ENCODE measurements around the gene RABGEF1. TPM values are rescaled to one million over a fixed set of nuclear protein-coding genes. Genes with fewer than 3 reads are reported as not detected.

RABGEF1 gene
- total and polyA plus RNA-seq, 9 of the 15 experiments (the other 6 are each of a cell fraction or from before 2014, with no cell fraction given), result 7.0 to 29.3 (median 20.5) TPM

DNA sequence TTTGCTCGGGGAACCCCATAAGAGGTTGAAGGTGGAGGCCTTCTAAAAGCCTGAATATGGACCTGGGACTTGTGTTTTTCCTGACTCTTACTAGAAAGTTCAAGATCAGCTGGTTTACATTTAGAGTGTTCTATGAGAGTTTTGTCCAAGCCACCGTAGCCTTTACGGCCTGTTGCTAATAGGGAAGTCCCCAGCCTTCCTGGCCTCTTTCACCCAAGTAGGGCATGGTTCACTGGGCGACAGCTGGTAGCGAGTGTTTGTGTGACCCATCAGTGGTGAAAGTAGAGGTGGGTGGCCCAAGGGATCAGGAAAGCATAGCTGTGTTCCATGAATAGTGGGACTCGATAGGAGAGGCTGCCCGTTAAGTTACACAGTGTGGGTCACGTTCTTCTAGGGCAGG, 60.1 kb downstream of the RABGEF1 start:
- ATAC-seq (no peak), DNase-seq (ENCODE audit: extremely low read depth in 1 of 4, low spot score in 3 of 4) (no peak), FAIRE-seq (no peak)
- ChIA-PET POLR2A (interaction anchor here (1.1 kb wide), 2 partner anchors 10 to 12 kb away, joined by 3 to 4 read pairs; no protein-coding TSS in a partner anchor), CTCF (ENCODE audit: low intra/inter-chr PET ratio) (no interaction called here)
- H3K27me3 ChIP-seq (ENCODE audit: control insufficient read depth in 2 of 2, insufficient read depth in 2 of 2, low read length in 2 of 2), result no peaks in the 10 kb centered on the region
- H3K9ac ChIP-seq (ENCODE audit: insufficient read depth in 1 of 2, low read depth in 2 of 2, low read length in 2 of 2), result no peak overlapping the region
- WGBS (ENCODE audit: insufficient coverage, low coverage, missing lambda C conversion rate), result 86% methylated on average over 8 of the region's 8 CpGs
- no peak for TF ChIP-seq EP300 (IDR thresholded peaks at IDR 0.05; ENCODE audit: low read length)
- TF ChIP-seq ZNF717 (CRISPR knock-in tag; IDR thresholded peaks at IDR 0.05), result no peak
- no peaks in the 10 kb centered on the region for H3K9me1 ChIP-seq (ENCODE audit: control insufficient read depth, insufficient read depth, low read length)
- H3K9me3 ChIP-seq (replicated peaks; ENCODE audit: control insufficient read depth, insufficient read depth, low read depth, low read length), result no peaks in the 10 kb centered on the region
- no peak overlapping the region for H2AFZ ChIP-seq (ENCODE audit: low read depth, low read length)
- H3K4me3 ChIP-seq, result no peak overlapping the region
- no TSS peak for BruUV-seq (replicated peaks)
- H3K4me2 ChIP-seq (ENCODE audit: insufficient read depth, low read length), result no peak overlapping the region
- peaks cover 73% of the 10 kb centered on the region for H3K36me3 ChIP-seq (ENCODE audit: control insufficient read depth, insufficient read depth, low read length)
- H3K27ac ChIP-seq (ENCODE audit: extremely low read depth, low read depth, low read length), result no peak overlapping the region
- H4K20me1 ChIP-seq (replicated peaks; ENCODE audit: control insufficient read depth, insufficient read depth, low read length), result no peaks in the 10 kb centered on the region
- in situ Hi-C loops (cut with MboI) (no loop called here), intact Hi-C loops (cut with micrococcal nuclease) (no loop called here)
- H3K79me2 ChIP-seq (ENCODE audit: control insufficient read depth, insufficient read depth, low read length), result no peaks in the 10 kb centered on the region
- H3K4me1 ChIP-seq (replicated peaks in 1 of 2; ENCODE audit: control insufficient read depth in 2 of 2, insufficient read depth in 2 of 2, low read length in 2 of 2), result no peaks in the 10 kb centered on the region

DNA sequence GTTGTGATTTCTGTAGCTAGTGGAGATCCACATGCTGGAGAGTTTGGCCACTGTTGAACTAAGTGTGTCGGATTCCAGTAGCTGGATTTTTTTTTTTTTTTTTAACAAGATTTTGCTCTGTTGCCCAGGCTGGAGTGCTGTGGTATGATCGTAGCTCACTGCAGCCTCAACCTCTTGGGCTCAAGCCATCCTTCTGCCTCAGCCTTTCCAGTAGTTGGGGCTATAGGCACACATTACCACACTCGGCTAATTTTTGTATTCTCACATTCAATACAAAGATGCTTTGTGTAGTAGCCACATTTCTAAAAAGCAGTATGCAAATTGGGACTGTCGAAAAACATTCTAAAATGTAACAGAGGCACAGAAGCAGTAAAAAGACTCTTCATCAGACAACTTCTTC, 63.5 kb downstream of the RABGEF1 start:
- Histone ChIP-seq H4K20me1 (replicated peaks; ENCODE audit: control insufficient read depth, insufficient read depth, low read length) (no peaks in the 10 kb centered on the region), H3K4me1 (replicated peaks in 1 of 2; ENCODE audit: control insufficient read depth in 2 of 2, insufficient read depth in 2 of 2, low read length in 2 of 2) (no peaks in the 10 kb centered on the region), H3K9me3 (replicated peaks; ENCODE audit: control insufficient read depth, insufficient read depth, low read depth, low read length) (no peaks in the 10 kb centered on the region), H3K4me2 (ENCODE audit: insufficient read depth, low read length) (no peak overlapping the region), H3K27ac (ENCODE audit: extremely low read depth, low read depth, low read length) (no peak overlapping the region), H3K9me1 (ENCODE audit: control insufficient read depth, insufficient read depth, low read length) (no peaks in the 10 kb centered on the region), H3K79me2 (ENCODE audit: control insufficient read depth, insufficient read depth, low read length) (no peaks in the 10 kb centered on the region), H2AFZ (ENCODE audit: low read depth, low read length) (no peak overlapping the region), H3K9ac (ENCODE audit: insufficient read depth in 1 of 2, low read depth in 2 of 2, low read length in 2 of 2) (no peak overlapping the region), H3K27me3 (ENCODE audit: control insufficient read depth in 2 of 2, insufficient read depth in 2 of 2, low read length in 2 of 2) (no peaks in the 10 kb centered on the region), H3K4me3 (no peak overlapping the region), H3K36me3 (ENCODE audit: control insufficient read depth, insufficient read depth, low read length) (peaks cover 77% of the 10 kb centered on the region)
- no peak for FAIRE-seq
- ChIA-PET POLR2A (interaction anchor here (1.8 kb wide), 1 partner anchor 13 kb away, joined by 6 read pairs; no protein-coding TSS in a partner anchor), CTCF (ENCODE audit: low intra/inter-chr PET ratio) (no interaction called here)
- no peak for ATAC-seq
- in situ Hi-C loops (cut with MboI) (no loop called here), intact Hi-C loops (cut with micrococcal nuclease) (no loop called here)
- no peak for TF ChIP-seq THRAP3 (IDR thresholded peaks at IDR 0.05; ENCODE audit: borderline replicate concordance)
- no peak for TF ChIP-seq BCOR (IDR thresholded peaks at IDR 0.05)
- TF ChIP-seq ZNF695 (CRISPR knock-in tag; IDR thresholded peaks at IDR 0.05), result no peak
- TF ChIP-seq MCM7 (IDR thresholded peaks at IDR 0.05), result no peak
- TF ChIP-seq MED1 (CRISPR knock-in tag; IDR thresholded peaks at IDR 0.05; ENCODE audit: borderline replicate concordance), result no peak
- TF ChIP-seq, protein P1, sequence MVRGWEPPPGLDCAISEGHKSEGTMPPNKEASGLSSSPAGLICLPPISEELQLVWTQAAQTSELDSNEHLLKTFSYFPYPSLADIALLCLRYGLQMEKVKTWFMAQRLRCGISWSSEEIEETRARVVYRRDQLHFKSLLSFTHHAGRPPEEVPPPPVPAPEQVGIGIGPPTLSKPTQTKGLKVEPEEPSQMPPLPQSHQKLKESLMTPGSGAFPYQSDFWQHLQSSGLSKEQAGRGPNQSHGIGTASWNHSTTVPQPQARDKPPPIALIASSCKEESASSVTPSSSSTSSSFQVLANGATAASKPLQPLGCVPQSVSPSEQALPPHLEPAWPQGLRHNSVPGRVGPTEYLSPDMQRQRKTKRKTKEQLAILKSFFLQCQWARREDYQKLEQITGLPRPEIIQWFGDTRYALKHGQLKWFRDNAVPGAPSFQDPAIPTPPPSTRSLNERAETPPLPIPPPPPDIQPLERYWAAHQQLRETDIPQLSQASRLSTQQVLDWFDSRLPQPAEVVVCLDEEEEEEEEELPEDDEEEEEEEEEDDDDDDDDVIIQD (CRISPR knock-in tag; IDR thresholded peaks at IDR 0.05), result no peak
- no peak for TF ChIP-seq ZNF699 (CRISPR knock-in tag; IDR thresholded peaks at IDR 0.05; ENCODE audit: insufficient replicate concordance)
- TF ChIP-seq, protein P2, sequence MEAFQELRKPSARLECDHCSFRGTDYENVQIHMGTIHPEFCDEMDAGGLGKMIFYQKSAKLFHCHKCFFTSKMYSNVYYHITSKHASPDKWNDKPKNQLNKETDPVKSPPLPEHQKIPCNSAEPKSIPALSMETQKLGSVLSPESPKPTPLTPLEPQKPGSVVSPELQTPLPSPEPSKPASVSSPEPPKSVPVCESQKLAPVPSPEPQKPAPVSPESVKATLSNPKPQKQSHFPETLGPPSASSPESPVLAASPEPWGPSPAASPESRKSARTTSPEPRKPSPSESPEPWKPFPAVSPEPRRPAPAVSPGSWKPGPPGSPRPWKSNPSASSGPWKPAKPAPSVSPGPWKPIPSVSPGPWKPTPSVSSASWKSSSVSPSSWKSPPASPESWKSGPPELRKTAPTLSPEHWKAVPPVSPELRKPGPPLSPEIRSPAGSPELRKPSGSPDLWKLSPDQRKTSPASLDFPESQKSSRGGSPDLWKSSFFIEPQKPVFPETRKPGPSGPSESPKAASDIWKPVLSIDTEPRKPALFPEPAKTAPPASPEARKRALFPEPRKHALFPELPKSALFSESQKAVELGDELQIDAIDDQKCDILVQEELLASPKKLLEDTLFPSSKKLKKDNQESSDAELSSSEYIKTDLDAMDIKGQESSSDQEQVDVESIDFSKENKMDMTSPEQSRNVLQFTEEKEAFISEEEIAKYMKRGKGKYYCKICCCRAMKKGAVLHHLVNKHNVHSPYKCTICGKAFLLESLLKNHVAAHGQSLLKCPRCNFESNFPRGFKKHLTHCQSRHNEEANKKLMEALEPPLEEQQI (IDR thresholded peaks at IDR 0.05), result no peak
- no peak for TF ChIP-seq ZNF23 (CRISPR knock-in tag; IDR thresholded peaks at IDR 0.05)
- TF ChIP-seq HNRNPK (IDR thresholded peaks at IDR 0.05; ENCODE audit: low read depth, low read length, poor library complexity, severe bottlenecking), result no peak
- DNase-seq (ENCODE audit: extremely low read depth in 1 of 4, low spot score in 3 of 4), result no peak
- no TSS peak for BruUV-seq (replicated peaks)
- WGBS (ENCODE audit: insufficient coverage, low coverage, missing lambda C conversion rate), result 89% methylated on average over 4 of the region's 4 CpGs
